Measurements from ENCODE around the gene TM7SF2. TPM values are rescaled to one million over a fixed set of nuclear protein-coding genes. Genes with fewer than 3 reads are reported as not detected.

Gene TM7SF2
- total RNA-seq, 1 experiment from 2014 or later, result 49.5 TPM

GRCh38 chr11:65119670-65119995, 8.0 kb downstream of the TM7SF2 start:
- no peak for DNase-seq
- peaks cover 10% of the 10 kb centered on the region; the same call in 1 of the 2 replicates for H4K20me1 ChIP-seq (ENCODE audit: insufficient read depth)
- H3F3A ChIP-seq (ENCODE audit: insufficient read depth, low read depth), result peaks cover 73% of the 10 kb centered on the region
- no peak for TF ChIP-seq EZH2 (IDR thresholded peaks at IDR 0.05; ENCODE audit: low read depth)
- TF ChIP-seq, protein P1, sequence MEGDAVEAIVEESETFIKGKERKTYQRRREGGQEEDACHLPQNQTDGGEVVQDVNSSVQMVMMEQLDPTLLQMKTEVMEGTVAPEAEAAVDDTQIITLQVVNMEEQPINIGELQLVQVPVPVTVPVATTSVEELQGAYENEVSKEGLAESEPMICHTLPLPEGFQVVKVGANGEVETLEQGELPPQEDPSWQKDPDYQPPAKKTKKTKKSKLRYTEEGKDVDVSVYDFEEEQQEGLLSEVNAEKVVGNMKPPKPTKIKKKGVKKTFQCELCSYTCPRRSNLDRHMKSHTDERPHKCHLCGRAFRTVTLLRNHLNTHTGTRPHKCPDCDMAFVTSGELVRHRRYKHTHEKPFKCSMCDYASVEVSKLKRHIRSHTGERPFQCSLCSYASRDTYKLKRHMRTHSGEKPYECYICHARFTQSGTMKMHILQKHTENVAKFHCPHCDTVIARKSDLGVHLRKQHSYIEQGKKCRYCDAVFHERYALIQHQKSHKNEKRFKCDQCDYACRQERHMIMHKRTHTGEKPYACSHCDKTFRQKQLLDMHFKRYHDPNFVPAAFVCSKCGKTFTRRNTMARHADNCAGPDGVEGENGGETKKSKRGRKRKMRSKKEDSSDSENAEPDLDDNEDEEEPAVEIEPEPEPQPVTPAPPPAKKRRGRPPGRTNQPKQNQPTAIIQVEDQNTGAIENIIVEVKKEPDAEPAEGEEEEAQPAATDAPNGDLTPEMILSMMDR (conservative IDR thresholded peaks at IDR 0.05), result no peak
- no peaks in the 10 kb centered on the region for H3K9me2 ChIP-seq (ENCODE audit: insufficient read depth)
- H3K4me1 ChIP-seq (replicated peaks; ENCODE audit: insufficient read depth), result peaks cover 43% of the 10 kb centered on the region
- no peak overlapping the region for H2AFZ ChIP-seq
- ChIA-PET CTCF (no interaction called here), POLR2A (ENCODE audit: unreplicated experiment) (interaction anchor here (0.7 kb wide), 1 partner anchor 9 kb away, joined by 3 read pairs; no protein-coding TSS in a partner anchor)
- H3K9me3 ChIP-seq (ENCODE audit: insufficient read depth, low read depth), result no peaks in the 10 kb centered on the region
- no TSS peak for BruUV-seq (replicated peaks)
- peaks cover 75% of the 10 kb centered on the region for H3K79me2 ChIP-seq (ENCODE audit: low read depth)
- H3K27ac ChIP-seq, result peak overlapping the region; percentile 6; the same call in 1 of the 2 replicates
- no peaks in the 10 kb centered on the region for H3K27me3 ChIP-seq (ENCODE audit: insufficient read depth, low read depth)
- peaks cover 24% of the 10 kb centered on the region for H3K36me3 ChIP-seq (ENCODE audit: low read depth)
- H3K4me3 ChIP-seq, result no peak overlapping the region
- intact Hi-C loops (cut with micrococcal nuclease; ENCODE audit: unreplicated experiment), result loop anchor here (5.0 kb wide), 1 partner anchor 342 kb away; the partner anchor contains the start of gene SF1
- no peak overlapping the region for H3K4me2 ChIP-seq

DNA sequence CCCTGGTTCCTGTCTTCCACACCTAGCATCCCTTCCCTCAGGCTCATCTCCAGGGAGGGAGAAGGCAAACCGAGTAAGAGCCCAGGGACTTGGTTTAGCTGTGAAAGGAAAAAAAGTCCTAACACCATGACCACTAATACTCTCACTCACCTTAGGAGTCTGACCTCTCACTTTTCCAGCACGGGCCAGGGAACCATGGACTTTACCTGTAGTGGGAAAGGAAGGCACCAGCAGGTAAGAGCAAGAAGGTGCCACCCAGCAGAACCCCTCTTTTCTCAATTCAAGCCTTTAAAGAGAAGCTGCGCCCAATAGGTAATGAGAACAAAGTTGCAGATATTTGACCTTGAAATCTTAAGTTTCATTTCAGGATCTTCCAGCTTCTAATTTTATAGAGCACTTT, 9.2 kb downstream of the TM7SF2 start:
- CTCF ChIA-PET, result no interaction called here
- intact Hi-C loops (cut with micrococcal nuclease; ENCODE audit: unreplicated experiment), result no loop called here
- H2AFZ ChIP-seq, result no peak overlapping the region

GRCh38 chr11:65121447-65121864, 9.8 kb downstream of the TM7SF2 start:
- intact Hi-C loops (cut with micrococcal nuclease; ENCODE audit: unreplicated experiment), result no loop called here
- Histone ChIP-seq H3F3A (ENCODE audit: insufficient read depth, low read depth) (peaks cover 75% of the 10 kb centered on the region), H4K20me1 (ENCODE audit: insufficient read depth) (peaks cover 10% of the 10 kb centered on the region; the same call in 1 of the 2 replicates), H3K27ac (peak overlapping the region; percentile 85), H3K4me2 (peak overlapping the region; percentile 89), H3K9me2 (ENCODE audit: insufficient read depth) (no peaks in the 10 kb centered on the region), H3K9me3 (ENCODE audit: insufficient read depth, low read depth) (no peaks in the 10 kb centered on the region), H2AFZ (peak overlapping the region; percentile 70), H3K4me1 (replicated peaks; ENCODE audit: insufficient read depth) (peaks cover 32% of the 10 kb centered on the region), H3K4me3 (peak overlapping the region; percentile 92), H3K36me3 (ENCODE audit: low read depth) (peaks cover 32% of the 10 kb centered on the region), H3K79me2 (ENCODE audit: low read depth) (peaks cover 60% of the 10 kb centered on the region), H3K27me3 (ENCODE audit: insufficient read depth, low read depth) (no peaks in the 10 kb centered on the region)
- DNase-seq, result no peak
- BruUV-seq (replicated peaks), result TSS peak; percentile 55
- CTCF ChIA-PET, result no interaction called here
- POLR2A ChIA-PET (ENCODE audit: unreplicated experiment), result interaction anchor here (0.5 to 1.1 kb wide), 7 partner anchors 9 to 195 kb away, joined by 3 to 11 read pairs (median 5); partner anchors contain the start of gene CAPN1
- TF ChIP-seq, protein P1 (conservative IDR thresholded peaks at IDR 0.05), result no peak
- TF ChIP-seq EZH2 (IDR thresholded peaks at IDR 0.05; ENCODE audit: low read depth), result no peak

More for the DNA sequence above, 9.2 kb downstream of the TM7SF2 start:
- Histone ChIP-seq H3K9me2 (ENCODE audit: insufficient read depth) (no peaks in the 10 kb centered on the region), H3K27ac (peak overlapping the region; percentile 85), H3K36me3 (ENCODE audit: low read depth) (peaks cover 30% of the 10 kb centered on the region), H3K27me3 (ENCODE audit: insufficient read depth, low read depth) (no peaks in the 10 kb centered on the region), H3K79me2 (ENCODE audit: low read depth) (peaks cover 66% of the 10 kb centered on the region), H3K4me2 (peak overlapping the region; percentile 89), H3K4me3 (peak overlapping the region; percentile 92), H3K4me1 (replicated peaks; ENCODE audit: insufficient read depth) (peaks cover 38% of the 10 kb centered on the region), H3K9me3 (ENCODE audit: insufficient read depth, low read depth) (no peaks in the 10 kb centered on the region), H3F3A (ENCODE audit: insufficient read depth, low read depth) (peaks cover 75% of the 10 kb centered on the region), H4K20me1 (ENCODE audit: insufficient read depth) (peaks cover 10% of the 10 kb centered on the region; the same call in 1 of the 2 replicates)
- no peak for DNase-seq
- no TSS peak for BruUV-seq (replicated peaks)
- TF ChIP-seq, protein P1 (conservative IDR thresholded peaks at IDR 0.05), result no peak
- POLR2A ChIA-PET (ENCODE audit: unreplicated experiment), result interaction anchor here (0.5 kb wide), 1 partner anchor 126 kb away, joined by 11 read pairs; no protein-coding TSS in a partner anchor
